HG03060 (cell line): Measurements from ENCODE around the gene CHST4.
"Not testable (repeated sequence)": the region's sequence is repeated elsewhere in the genome, so short reads cannot be mapped to it uniquely, and the experiment has no call there.

Experiments used
- ATAC-seq: cut with Tn5 transposase; IDR thresholded peaks from one replicate; pipeline ENCODE4 v1.9.1; 2021; ENCODE audit warnings: low read depth, moderate number of reproducible peaks; ENCODE audit not compliant: unreplicated experiment

CHST4 gene

DNA sequence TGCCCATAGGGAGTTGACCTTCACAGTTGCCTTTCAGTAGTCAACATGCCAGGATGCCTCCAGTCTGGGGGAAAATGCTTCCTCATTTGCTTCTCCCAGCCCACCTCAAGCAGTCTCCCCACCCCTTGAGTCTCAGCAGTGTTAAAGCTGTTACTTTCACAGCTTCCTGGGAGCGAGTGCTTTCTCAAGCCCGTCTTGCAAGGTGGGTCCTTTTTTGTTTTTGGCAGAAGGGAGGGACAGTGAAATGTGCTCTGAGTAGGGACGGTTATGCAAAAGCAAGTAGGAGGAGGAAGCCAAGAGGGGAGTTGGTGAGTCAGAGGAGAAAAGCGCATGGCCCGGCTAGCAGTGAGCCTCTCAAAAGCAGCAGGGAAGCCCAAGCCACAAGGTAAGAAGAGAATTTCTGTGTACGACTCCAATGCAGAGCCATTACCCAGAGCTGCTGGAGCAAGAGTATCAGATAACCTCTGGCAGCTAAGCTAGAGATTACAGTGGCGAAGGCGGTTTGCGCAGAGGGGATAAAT, at the start of gene CHST4:
CHST4 (plus strand) TSS at position 316 of the 521 bp plus-strand sequence. CDS start 10,252 bp downstream, outside the sequence.
- no peak for ATAC-seq

GRCh38 chr16:71476457-71477124, 49.6 kb upstream of the CHST4 start:
- ATAC-seq: no peak

GRCh38 chr16:71479420-71479819, 46.8 kb upstream of the CHST4 start:
- no peak for ATAC-seq

DNA sequence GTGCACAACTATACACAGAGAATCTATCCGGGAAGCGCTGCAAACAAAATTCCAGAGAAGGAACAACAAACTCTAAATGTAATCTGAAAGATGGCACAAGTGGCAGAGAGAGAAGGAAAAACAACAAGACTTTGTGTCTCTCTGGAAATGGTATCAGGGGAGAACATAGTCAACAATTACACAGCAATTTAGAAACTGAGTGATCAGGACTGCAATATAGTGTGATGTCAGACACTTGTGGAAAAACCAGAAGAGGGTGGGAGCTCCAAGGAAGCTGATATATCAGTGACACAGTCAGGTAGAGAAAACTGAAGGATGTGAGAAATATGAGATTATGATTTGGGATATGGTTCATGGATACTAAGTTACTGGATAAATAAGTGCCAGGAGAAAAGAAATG, 45.3 kb upstream of the CHST4 start:
- ATAC-seq: no peak

DNA sequence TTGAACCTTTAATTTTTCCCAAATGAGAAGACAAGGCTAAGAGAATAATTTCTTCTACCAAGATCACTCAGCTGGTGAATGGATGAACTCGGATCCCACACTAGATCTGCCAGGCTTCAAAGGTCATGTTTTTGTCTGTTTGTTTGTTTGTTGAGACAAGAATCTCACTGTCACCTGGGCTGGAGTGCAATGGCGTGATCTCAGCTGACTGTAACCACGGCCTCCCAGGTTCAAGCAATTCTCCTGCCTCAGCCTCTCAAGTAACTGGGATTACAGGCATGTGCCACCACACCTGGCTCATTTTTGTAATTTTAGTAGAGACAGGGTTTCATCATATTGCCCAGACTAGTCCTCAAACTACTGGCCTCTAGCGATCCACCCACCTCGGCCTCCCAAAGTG, 43.7 kb upstream of the CHST4 start:
- ATAC-seq: no peak

DNA sequence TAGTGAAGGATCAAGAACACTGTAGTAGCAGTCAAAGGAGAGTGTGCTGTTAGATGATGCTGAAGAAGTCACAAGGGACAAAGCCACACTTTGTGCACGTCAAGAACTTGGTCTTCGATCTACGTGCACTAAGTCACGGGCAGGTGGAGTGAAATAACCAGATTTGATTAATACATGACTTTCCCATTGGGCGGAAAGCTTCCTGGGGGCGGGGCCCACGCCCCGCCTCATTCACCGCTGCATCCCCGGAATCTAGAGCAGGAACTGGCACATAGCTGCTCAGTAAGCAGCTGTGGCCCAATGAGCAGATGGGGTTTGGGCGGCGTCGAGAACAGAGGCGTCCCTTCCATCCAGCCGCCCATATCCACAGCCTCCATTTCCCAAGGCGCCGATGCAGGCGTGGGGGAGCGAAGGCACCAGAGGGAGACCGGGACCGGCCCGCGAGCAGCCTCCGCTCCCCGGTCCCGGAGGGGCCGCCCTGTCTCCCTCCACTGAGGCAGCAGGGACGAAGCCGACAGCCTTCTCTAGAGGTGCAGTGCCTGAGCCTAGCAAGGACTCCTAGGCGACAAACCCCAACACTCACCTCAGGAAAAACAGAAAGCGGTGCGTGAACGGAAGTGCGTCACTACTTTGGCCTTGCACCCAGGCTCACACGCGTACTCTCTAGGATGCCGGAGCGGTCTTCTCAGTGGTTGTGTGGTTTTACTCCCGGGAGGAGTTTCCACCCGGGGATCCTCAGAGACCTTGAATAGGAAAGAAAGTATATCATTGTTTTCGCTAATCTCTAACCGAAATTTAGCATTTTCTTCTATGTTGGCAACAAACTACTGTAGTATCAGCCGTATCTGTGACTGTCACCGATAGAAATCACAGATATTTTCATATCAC, 42.0 kb upstream of the CHST4 start:
- ATAC-seq: peak; percentile 76

- no peak for ATAC-seq
These were observed 37.1 kb upstream of the CHST4 start, which contains the start of gene ZNF19 for GRCh38 chr16:71489122-71489521. TSS of gene ZNF19 (minus strand) at chr16:71489324. CDS start at chr16:71482114, 7,210 bp downstream.

- no peak for ATAC-seq
These were observed 35.9 kb upstream of the CHST4 start for GRCh38 chr16:71490361-71490760.

DNA sequence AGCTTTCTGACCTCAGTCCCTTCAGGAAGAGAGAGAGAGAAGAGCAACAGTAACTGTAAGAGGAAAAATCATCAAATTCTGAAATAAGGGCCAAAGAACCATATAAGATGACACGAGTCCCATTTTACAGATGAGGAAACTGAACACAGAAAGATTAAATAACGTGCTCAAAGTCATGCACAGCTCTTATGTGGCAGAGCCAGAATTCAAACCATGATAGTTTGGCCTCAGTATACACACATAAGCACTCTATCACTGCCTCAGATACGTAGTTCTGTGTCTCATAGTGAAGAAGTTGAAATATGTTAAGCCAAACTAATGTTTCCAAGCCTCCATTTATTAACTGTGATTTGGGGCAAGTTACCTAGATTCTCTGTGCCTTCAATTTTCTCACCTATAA, 35.2 kb upstream of the CHST4 start:
- no peak for ATAC-seq

GRCh38 chr16:71492786-71493185, 33.4 kb upstream of the CHST4 start:
- no peak for ATAC-seq

GRCh38 chr16:71493213-71493612, 33.0 kb upstream of the CHST4 start:
- ATAC-seq: no peak

DNA sequence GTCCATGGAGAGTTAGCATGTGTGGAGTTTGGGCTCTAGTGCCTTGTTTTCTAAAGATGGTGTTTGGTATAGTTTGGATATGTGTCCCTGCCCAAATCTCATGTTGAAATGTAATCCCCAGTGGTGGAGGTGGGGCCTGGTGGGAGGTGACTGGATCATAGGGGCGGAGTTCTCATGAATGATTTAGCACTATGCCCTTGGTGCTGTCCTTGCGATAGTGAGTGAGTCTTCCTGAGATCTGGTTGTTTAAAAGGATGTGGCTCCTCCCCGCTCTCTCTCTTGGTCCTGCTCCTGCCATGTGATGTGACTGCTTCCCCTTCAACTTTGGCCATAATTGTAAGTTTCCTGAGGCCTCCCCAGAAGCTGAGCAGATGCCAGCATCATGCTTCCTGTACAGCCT, 28.2 kb upstream of the CHST4 start:
- no peak for ATAC-seq

GRCh38 chr16:71499775-71500364, 26.4 kb upstream of the CHST4 start:
- ATAC-seq: no peak

DNA sequence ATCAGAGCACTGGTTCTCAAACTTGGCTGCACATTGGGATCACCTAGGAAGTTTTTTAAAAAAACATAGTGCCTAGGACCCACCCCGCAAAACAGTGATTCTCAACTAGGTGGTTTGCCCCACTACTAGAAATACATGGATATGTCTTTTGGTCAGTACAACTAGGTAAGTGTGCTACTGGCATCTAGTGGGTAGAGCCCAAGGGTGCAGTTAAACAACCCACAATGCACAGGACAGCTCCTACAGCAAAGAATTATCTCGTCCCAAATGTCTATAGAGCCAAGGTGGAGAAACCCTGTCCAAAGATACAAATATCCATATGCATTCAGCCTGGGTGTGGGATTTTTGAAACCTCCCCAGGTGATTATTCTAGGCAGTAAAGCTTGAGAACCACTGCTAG, 25.3 kb upstream of the CHST4 start:
- no peak for ATAC-seq

GRCh38 chr16:71501547-71501946, 24.7 kb upstream of the CHST4 start:
- no peak for ATAC-seq

GRCh38 chr16:71504051-71504450, 22.2 kb upstream of the CHST4 start:
- ATAC-seq: not testable (repeated sequence)

DNA sequence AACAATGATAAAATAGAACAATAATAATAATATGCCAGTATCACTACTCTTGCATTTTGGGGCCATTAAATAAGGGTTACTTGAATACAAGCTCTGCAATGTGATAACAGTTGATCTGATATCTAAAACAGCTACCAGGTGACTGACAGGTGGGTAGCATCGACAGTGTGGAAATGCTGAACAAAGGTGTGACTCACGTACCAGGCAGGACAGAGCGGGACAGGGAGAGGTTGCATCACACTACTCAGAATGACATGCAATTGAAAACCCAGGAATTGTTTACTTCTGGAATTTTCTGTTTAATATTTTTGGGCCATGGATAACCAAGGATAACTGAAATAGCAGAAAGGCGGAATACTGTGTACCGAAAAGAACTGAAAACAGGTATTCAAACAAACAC, 21.3 kb upstream of the CHST4 start:
- no peak for ATAC-seq

GRCh38 chr16:71507061-71507460, 19.2 kb upstream of the CHST4 start:
- no peak for ATAC-seq

DNA sequence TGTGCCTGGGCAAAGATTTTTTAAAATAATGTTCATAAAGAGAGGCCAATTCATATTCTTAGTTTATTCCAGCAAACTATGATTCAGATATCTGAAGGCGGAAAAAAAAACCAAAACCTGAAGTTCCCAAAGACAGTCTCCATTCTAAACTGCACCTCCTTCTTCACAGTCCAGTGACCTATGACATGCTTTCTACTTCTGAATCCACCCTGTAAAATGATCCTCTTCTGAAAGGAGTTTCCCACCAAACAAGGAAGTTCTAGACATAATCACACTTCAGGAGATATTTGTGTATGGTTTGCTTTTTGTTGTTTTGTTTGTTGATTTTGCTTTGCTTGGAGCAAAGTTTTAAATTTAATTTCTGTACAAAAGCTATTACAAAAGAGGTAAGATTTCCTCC, 12.9 kb upstream of the CHST4 start:
- ATAC-seq: no peak

GRCh38 chr16:71514476-71514875, 11.8 kb upstream of the CHST4 start:
- ATAC-seq: no peak

- no peak for ATAC-seq
These were observed 11.2 kb upstream of the CHST4 start for GRCh38 chr16:71515026-71515425.
